Liver (tissue), 3 donors: ENCODE data around the gene PRKACA.

Source experiments
- EGR1 ChIP-seq, 2 donors: IDR thresholded peaks; 2 replicates each; pipeline ENCODE4 v1.6.1; 2016 to 2018; ENCODE audit warnings: antibody characterized with exemption in 2 of 2, low read depth in 2 of 2
- FOXA2 ChIP-seq: IDR thresholded peaks from 2 replicates; pipeline ENCODE4 v1.6.1; 2016; ENCODE audit warnings: antibody characterized with exemption
- GABPA ChIP-seq, 2 donors: IDR thresholded peaks in 1 of 2; conservative IDR thresholded peaks in 1 of 2; 2 replicates each; pipeline ENCODE4 v1.6.1; 2016; ENCODE audit warnings: antibody characterized with exemption in 2 of 2, mild to moderate bottlenecking in 1 of 2, moderate library complexity in 1 of 2
- HNF4A ChIP-seq, 2 donors: conservative IDR thresholded peaks; 2 replicates each; pipeline ENCODE4 v1.6.1; 2016; ENCODE audit warnings: antibody characterized with exemption in 2 of 2, mild to moderate bottlenecking in 2 of 2
- JUND ChIP-seq, 2 donors: IDR thresholded peaks; 2 replicates each; pipeline ENCODE4 v1.6.1; 2016; ENCODE audit warnings: antibody characterized with exemption in 2 of 2
- NR2F2 ChIP-seq: IDR thresholded peaks from 2 replicates; pipeline ENCODE4 v1.6.1; 2016; ENCODE audit warnings: antibody characterized with exemption
- RAD21 ChIP-seq, 2 donors: IDR thresholded peaks; 2 replicates each; pipeline ENCODE4 v1.6.1; 2016; ENCODE audit warnings: antibody characterized with exemption in 2 of 2, mild to moderate bottlenecking in 2 of 2
- SP1 ChIP-seq: IDR thresholded peaks from 2 replicates; pipeline ENCODE4 v1.6.1; 2018; ENCODE audit warnings: antibody characterized with exemption, mild to moderate bottlenecking
- YY1 ChIP-seq: IDR thresholded peaks from 2 replicates; pipeline ENCODE4 v1.6.1; 2016; ENCODE audit warnings: antibody characterized with exemption, mild to moderate bottlenecking
- TF ChIP-seq, protein P1 (sequence below): fragments of 150-350 bp; IDR thresholded peaks from 2 replicates; pipeline ENCODE4 v1.5.1; 2017; ENCODE audit warnings: improper control_type of control experiment, low read depth, low read length; ENCODE audit not compliant: missing input control
- TF ChIP-seq, protein P2 (sequence below): IDR thresholded peaks from 2 replicates; pipeline ENCODE4 v1.6.1; 2016; ENCODE audit warnings: antibody characterized with exemption
- TF ChIP-seq, protein P3 (sequence below): IDR thresholded peaks from 2 replicates; pipeline ENCODE4 v1.6.1; 2016; ENCODE audit warnings: antibody characterized with exemption
- TF ChIP-seq, protein P4 (sequence below): IDR thresholded peaks from 2 replicates; pipeline ENCODE4 v1.6.1; 2016; ENCODE audit warnings: antibody characterized with exemption, mild to moderate bottlenecking
- donor health status: healthy.
- donor health status: healthy.

DNA sequence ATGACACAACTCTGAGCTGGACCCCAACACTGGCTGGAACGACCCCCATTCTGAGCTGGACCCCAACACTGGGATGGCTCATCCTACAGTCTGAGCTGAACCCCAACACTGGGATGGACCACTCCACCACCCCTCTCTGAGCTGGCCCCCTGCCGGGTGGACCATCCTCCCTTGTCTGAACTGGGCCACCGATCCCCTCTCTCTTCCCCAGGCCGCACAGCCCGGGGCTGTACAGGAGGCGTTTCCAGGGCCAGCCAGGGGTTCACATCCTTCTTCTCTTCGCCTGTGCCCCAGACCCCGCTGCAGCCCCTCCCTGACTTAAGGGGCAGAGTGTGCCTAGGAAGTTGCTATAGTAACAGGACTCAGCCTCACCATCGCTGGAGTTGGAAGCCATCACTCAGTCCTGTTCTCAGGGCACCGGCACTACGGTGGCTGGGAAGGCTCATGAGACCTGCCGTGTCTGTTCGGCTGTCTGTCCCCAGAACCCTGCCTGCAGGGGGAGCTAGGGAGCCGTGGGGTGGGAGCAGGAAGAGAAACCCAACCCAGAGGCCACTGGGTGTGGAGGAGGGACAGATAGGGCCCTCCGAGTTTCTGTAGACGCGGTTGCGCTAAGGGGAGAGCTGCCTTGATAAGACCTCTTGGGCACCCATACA lies 3.7 kb downstream of the PRKACA start:
- TF ChIP-seq, protein P1, sequence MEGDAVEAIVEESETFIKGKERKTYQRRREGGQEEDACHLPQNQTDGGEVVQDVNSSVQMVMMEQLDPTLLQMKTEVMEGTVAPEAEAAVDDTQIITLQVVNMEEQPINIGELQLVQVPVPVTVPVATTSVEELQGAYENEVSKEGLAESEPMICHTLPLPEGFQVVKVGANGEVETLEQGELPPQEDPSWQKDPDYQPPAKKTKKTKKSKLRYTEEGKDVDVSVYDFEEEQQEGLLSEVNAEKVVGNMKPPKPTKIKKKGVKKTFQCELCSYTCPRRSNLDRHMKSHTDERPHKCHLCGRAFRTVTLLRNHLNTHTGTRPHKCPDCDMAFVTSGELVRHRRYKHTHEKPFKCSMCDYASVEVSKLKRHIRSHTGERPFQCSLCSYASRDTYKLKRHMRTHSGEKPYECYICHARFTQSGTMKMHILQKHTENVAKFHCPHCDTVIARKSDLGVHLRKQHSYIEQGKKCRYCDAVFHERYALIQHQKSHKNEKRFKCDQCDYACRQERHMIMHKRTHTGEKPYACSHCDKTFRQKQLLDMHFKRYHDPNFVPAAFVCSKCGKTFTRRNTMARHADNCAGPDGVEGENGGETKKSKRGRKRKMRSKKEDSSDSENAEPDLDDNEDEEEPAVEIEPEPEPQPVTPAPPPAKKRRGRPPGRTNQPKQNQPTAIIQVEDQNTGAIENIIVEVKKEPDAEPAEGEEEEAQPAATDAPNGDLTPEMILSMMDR, result peak; percentile 47
- TF ChIP-seq, protein P2, sequence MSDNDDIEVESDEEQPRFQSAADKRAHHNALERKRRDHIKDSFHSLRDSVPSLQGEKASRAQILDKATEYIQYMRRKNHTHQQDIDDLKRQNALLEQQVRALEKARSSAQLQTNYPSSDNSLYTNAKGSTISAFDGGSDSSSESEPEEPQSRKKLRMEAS, result no peak
- TF ChIP-seq JUND (IDR thresholded peaks at IDR 0.05) (no peak), FOXA2 (no peak), NR2F2 (no peak), YY1 (peak; percentile 77), GABPA (IDR thresholded peaks at IDR 0.05 in 1 of 2, conservative IDR thresholded peaks at IDR 0.05 in 1 of 2) (no peak), RAD21 (IDR thresholded peaks at IDR 0.05) (peak; percentile 49 to 67), EGR1 (IDR thresholded peaks at IDR 0.05; ENCODE audit: low read depth in 2 of 2) (no peak), HNF4A (conservative IDR thresholded peaks at IDR 0.05) (no peak), SP1 (no peak)
- TF ChIP-seq, protein P3, sequence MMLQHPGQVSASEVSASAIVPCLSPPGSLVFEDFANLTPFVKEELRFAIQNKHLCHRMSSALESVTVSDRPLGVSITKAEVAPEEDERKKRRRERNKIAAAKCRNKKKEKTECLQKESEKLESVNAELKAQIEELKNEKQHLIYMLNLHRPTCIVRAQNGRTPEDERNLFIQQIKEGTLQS, result no peak
- TF ChIP-seq, protein P4, sequence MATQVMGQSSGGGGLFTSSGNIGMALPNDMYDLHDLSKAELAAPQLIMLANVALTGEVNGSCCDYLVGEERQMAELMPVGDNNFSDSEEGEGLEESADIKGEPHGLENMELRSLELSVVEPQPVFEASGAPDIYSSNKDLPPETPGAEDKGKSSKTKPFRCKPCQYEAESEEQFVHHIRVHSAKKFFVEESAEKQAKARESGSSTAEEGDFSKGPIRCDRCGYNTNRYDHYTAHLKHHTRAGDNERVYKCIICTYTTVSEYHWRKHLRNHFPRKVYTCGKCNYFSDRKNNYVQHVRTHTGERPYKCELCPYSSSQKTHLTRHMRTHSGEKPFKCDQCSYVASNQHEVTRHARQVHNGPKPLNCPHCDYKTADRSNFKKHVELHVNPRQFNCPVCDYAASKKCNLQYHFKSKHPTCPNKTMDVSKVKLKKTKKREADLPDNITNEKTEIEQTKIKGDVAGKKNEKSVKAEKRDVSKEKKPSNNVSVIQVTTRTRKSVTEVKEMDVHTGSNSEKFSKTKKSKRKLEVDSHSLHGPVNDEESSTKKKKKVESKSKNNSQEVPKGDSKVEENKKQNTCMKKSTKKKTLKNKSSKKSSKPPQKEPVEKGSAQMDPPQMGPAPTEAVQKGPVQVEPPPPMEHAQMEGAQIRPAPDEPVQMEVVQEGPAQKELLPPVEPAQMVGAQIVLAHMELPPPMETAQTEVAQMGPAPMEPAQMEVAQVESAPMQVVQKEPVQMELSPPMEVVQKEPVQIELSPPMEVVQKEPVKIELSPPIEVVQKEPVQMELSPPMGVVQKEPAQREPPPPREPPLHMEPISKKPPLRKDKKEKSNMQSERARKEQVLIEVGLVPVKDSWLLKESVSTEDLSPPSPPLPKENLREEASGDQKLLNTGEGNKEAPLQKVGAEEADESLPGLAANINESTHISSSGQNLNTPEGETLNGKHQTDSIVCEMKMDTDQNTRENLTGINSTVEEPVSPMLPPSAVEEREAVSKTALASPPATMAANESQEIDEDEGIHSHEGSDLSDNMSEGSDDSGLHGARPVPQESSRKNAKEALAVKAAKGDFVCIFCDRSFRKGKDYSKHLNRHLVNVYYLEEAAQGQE, result no peak
